HG02943 (cell line): Measurements from ENCODE around the gene FIBCD1.

Source experiments
- ATAC-seq: cut with Tn5 transposase; IDR thresholded peaks from one replicate; pipeline ENCODE4 v1.9.1; 2021; ENCODE audit warnings: mild to moderate bottlenecking, low read depth, moderate library complexity; ENCODE audit not compliant: unreplicated experiment

Gene FIBCD1, protein sequence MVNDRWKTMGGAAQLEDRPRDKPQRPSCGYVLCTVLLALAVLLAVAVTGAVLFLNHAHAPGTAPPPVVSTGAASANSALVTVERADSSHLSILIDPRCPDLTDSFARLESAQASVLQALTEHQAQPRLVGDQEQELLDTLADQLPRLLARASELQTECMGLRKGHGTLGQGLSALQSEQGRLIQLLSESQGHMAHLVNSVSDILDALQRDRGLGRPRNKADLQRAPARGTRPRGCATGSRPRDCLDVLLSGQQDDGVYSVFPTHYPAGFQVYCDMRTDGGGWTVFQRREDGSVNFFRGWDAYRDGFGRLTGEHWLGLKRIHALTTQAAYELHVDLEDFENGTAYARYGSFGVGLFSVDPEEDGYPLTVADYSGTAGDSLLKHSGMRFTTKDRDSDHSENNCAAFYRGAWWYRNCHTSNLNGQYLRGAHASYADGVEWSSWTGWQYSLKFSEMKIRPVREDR

GRCh38 chr9:130938652-130939404, at the start of gene FIBCD1:
Gene FIBCD1, minus strand, starts transcription at chr9:130939247. Its CDS starts 640 bp downstream, at chr9:130938607.
- ATAC-seq, result no peak

DNA sequence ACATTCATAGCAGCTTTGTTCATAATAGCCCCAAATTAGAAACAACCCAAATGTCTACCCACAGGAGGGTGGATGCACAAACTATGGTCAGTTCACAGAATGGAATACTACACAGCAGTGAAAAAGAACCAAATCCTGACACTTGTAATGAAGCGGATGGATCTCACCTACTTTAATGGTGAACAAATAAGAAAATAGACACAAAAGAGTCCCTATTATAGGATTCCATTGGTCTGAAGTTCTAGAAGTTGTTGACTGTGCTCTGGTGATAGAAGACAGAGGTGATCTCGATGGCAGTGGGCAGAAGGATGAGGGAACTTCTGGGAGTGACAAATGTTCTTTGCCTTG, 49.3 kb upstream of the FIBCD1 start:
- ATAC-seq, result no peak

DNA sequence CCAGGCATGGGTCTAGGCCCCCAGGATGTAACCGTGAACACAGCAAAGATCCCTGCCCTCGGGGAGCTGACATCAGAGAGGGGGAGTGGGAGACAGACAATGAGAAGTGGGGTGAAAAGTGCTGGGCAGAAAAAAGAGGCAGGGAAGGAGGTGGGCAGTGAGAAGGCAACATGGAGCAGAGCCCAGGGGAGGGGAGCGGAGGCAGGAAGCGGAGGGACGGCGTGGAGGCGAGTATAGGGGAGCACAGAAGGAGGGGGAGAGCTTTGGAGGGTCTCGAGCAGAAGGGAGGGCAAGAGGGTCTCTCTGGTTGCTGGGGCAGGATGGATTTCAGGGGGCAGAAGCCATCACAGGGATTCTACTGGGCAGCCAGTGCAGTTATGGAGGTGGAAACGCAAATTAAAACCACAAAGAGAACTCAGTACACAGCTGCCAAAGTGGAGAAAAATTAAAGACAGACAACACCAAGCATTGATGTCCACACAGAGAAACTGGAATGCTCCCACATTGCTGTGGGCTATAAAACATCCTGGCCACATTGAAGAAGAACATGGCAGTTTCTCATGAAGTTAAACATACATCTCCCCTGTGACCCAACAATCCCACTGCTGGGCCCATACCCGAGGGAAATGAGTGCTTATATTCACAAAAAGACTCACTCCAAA, 48.8 kb upstream of the FIBCD1 start:
- no peak for ATAC-seq

GRCh38 chr9:130987054-130987453, 48.0 kb upstream of the FIBCD1 start:
- ATAC-seq, result no peak

GRCh38 chr9:130986356-130986965, 47.4 kb upstream of the FIBCD1 start:
- ATAC-seq, result no peak

DNA sequence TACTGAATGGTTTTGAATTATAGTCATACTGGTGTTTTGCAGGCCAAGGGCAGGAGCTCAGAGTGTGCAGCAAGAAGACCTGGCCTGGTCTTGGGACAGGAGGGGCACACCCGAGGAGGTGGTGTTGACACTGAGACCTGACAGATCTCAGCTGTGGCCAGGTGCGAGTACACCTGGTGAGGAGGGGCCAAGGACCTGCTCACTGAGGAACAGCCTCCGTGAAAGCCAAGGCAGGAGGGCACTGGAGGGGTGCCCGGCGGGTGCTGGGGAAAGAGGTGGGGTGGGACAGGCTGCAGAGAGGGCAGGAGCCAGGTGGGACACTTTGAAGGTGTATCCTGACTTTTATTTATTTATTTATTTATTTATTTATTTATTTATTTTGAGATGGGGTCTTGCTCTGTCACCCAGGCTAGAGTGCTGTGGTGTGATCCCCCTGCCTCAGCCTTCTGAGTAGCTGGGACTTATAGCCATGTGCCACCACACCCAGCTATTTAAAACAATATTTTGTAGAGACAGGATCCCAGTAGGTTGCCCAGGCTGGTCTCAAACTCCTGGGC, 46.6 kb upstream of the FIBCD1 start:
- no peak for ATAC-seq

- ATAC-seq, result no peak
Observed at GRCh38 chr9:130985029-130985428, 46.0 kb upstream of the FIBCD1 start.

DNA sequence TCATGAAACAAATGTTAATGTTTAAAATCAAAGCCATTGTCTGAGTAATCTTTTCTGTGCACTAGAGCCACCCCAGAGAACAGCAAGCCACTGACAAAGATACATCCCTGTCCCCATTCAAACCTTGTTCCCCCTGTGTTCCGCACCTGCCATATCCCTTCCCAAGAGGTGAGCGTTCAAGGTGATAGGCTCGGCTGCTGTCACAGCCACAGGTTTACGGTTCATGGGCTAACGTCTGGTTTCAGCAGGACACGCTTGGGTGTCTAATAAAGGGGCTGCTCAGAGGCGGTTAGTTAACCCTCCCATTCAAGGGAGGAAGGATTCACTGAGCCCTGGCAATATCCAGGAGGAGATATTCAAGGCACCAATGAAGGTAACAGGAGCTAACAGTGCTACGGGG, 45.5 kb upstream of the FIBCD1 start:
- no peak for ATAC-seq

DNA sequence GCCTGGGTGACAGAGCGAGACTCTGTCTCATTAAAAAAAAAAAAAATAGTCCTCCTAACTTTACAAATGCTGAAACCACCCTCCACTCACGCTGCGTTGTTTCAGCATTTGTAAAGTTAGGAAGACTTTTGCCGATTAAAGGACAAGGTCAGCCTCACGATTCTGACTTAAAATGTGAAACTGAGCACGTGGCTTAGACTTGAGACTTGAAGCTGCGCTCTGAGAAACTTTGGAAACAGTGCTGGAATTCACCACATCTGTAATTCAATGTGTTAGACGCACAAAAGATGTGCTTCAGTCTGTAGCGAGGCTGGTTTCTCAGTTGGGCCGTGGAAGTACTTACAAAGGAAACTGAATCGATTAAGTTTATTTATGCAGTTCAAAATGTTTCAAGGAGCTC, 44.9 kb upstream of the FIBCD1 start:
- ATAC-seq, result no peak

GRCh38 chr9:130983359-130983670, 44.3 kb upstream of the FIBCD1 start:
- no peak for ATAC-seq

- no peak for ATAC-seq
Observed at GRCh38 chr9:130982636-130983358, 43.8 kb upstream of the FIBCD1 start.

DNA sequence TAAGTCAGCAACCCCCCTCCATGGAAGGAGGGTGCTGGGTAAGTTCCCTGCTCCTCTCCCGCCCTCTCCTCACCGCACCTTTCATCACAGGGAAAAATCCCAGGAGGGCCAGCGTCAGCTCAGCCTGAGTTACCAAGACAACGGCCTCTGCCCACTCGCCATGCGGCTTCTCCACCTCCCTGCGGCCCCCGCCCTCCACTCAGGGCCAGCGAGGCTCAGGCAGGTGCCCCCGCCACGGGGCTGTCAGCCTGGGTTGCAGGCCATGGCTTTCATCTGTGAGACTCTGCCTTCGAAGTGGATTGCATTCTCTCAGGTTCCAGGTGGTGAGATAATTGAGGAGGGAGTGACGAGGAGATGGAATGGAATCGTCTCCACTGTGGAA, 42.7 kb upstream of the FIBCD1 start:
- ATAC-seq, result no peak

GRCh38 chr9:130981002-130981755, 42.1 kb upstream of the FIBCD1 start:
- no peak for ATAC-seq

GRCh38 chr9:130980526-130980925, 41.5 kb upstream of the FIBCD1 start:
- ATAC-seq, result no peak

DNA sequence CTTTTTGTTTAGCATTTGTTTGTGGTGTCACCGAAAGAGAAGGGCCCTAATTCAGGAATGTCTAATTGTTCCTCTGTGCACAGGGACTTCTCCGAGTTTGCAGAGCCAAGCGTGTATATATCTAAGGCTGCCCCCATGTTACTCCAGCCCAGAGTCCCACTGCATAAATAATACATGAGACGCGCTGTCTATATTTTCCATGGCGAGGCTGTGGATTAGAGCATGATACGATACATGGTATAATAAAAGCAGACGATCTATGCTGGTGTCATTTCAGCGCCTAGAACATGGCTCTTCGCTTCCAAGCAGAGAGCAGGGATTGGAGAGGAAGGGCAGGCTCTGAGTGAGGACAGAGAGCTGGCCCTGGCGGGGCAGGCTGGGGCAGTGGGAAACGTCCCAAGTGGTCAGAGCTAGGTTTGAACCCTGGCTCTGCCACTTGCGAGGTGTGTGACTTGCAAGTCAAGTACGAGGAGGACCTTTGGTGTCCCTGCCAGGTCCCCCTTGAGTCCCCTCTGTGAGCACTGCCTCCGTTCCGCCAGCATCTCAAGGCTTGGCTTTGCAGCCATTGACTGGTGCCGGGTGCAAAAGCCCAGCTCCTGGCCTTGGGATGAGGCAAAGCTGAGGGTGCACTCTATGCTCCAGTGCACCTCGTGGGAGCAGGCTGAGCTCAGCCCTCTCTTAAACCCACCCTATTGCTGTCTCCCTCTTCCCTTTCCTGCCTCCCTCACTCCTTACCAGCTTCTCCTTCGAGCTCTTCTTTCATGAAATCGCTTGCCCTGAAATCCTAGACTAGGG, 40.7 kb upstream of the FIBCD1 start:
- no peak for ATAC-seq

- no peak for ATAC-seq
Observed at GRCh38 chr9:130977811-130978221, 38.8 kb upstream of the FIBCD1 start.

GRCh38 chr9:130975932-130976841, 37.1 kb upstream of the FIBCD1 start:
- no peak for ATAC-seq

DNA sequence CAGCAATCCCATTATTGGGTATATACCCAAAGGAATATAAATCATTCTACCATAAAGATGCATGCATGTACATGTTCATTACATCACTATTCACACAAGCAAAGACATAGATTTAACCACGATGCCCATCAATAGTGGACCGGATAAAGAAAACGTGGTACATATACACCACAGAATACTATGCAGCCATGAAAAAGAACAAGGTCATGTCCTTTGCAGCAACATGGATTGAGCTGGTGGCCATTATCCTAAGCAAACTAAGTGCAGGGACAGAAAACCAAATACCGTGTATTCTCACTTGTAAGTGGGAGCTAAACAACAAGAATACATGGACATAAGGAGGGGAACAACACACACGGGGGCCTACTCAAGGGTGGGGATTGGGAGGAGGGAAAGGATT, 36.1 kb upstream of the FIBCD1 start:
- no peak for ATAC-seq
